Right hindlimb (tissue), 1 donor: ENCODE data around the gene PA2G4.
"Not testable (repeated sequence)": the region's sequence is repeated elsewhere in the genome, so short reads cannot be mapped to it uniquely, and the experiment has no call there.

Experiments
- DNase-seq: peaks from one replicate; pipeline ENCODE4 v3.0.0-alpha.2; 2018

Gene PA2G4

GRCh38 chr12:56101045-56101444 lies 3.3 kb upstream of the PA2G4 start:
- DNase-seq, result no peak

- DNase-seq, result no peak
These were observed 1.7 kb upstream of the PA2G4 start for GRCh38 chr12:56102683-56103065.

GRCh38 chr12:56103066-56103711 lies 1.2 kb upstream of the PA2G4 start:
- DNase-seq, result no peak

- no peak for DNase-seq
These were observed 593 bp upstream of the PA2G4 start for GRCh38 chr12:56103823-56104108.

GRCh38 chr12:56104815-56105608 lies 653 bp downstream of the PA2G4 start:
- peak; percentile 34 for DNase-seq

GRCh38 chr12:56105609-56105902 lies 1.2 kb downstream of the PA2G4 start:
- DNase-seq, result no peak

DNA sequence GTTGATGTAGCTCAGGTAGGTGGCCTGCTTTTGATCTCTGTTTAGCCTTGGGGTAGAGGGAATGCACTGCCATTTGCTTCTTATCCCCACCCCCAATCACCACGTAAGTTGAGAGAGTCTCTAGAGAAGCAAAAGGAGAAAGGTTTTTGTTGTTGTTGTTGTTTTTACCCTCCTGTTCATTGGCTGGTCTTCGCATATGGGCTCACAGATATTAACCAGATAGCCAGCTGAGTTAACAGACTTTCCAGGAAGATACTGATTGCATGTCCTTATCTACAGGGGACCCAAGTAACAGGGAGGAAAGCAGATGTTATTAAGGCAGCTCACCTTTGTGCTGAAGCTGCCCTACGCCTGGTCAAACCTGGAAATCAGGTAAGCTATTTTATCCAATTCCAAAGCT lies 2.9 kb downstream of the PA2G4 start:
- DNase-seq, result no peak

GRCh38 chr12:56110571-56110970 lies 6.2 kb downstream of the PA2G4 start:
- no peak for DNase-seq

- no peak for DNase-seq
These were observed 9.7 kb downstream of the PA2G4 start for GRCh38 chr12:56114084-56114483.

DNA sequence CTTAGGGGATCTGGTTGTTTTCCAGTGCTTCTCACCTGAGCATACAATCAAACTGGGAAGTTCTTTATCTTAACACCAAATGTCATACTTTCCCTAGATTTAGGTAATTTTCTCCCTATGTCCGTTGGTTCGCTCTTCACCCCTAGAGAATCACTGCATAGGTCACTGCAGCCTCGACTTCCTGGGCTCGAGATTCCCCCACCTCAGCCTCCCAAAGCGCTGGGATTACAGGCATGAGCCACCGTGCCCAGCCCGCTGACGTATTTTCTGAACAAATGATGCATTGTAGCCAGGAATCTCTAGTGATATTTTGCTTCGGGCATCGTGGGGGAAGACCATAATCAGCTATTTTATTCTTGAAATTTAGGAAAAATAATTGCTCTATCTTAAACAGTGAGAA lies 11.0 kb downstream of the PA2G4 start:
- peak; percentile 41 for DNase-seq

GRCh38 chr12:56116267-56117081 lies 12.1 kb downstream of the PA2G4 start, which contains the start of gene RPL41:
Gene RPL41, plus strand, starts transcription at chr12:56116633.
- peak; percentile 97 for DNase-seq

- DNase-seq, result not testable (repeated sequence)
These were observed 12.8 kb downstream of the PA2G4 start for GRCh38 chr12:56117082-56117706.

- DNase-seq, result peak; percentile 99
These were observed 13.7 kb downstream of the PA2G4 start, which contains the start of gene ZC3H10 for GRCh38 chr12:56117778-56118687. Gene ZC3H10, plus strand, starts transcription at chr12:56118266. Its CDS starts 2,297 bp downstream, at chr12:56120563.

DNA sequence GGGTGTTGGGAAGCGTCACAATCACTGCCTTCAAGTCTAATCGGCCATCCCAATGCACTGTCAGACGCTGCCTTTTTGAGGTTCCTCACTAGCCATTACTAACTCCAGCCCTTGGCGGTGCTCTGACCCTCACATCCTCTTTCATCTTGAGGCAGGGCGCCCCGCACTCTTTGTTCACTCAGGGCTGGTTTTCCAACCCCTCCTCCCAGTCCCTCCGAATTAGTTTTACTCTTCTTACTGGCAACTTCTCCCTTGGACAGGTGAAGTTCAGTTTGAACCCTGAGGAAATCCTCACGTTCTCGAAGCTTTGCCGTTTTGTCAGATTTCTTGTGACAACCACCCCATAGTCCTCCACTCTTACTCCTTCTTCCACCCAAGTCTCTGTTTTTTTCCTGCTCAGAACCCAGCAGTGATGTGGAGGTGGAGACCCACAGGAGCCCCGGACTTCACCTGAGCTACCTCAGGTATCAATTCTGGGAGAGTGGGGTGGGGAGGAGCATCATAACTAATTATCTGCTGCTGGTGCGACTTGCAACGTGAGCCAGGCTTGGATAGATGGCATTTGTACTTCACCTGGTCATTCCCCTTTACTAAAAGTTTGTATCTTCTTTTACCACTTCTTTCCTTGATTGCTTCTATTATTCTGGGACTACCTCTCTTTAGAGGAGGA lies 14.5 kb downstream of the PA2G4 start:
- no peak for DNase-seq

- peak; percentile 84 for DNase-seq
These were observed 15.0 kb downstream of the PA2G4 start for GRCh38 chr12:56119361-56119796.

GRCh38 chr12:56120158-56120846 lies 15.9 kb downstream of the PA2G4 start:
- DNase-seq, result no peak

DNA sequence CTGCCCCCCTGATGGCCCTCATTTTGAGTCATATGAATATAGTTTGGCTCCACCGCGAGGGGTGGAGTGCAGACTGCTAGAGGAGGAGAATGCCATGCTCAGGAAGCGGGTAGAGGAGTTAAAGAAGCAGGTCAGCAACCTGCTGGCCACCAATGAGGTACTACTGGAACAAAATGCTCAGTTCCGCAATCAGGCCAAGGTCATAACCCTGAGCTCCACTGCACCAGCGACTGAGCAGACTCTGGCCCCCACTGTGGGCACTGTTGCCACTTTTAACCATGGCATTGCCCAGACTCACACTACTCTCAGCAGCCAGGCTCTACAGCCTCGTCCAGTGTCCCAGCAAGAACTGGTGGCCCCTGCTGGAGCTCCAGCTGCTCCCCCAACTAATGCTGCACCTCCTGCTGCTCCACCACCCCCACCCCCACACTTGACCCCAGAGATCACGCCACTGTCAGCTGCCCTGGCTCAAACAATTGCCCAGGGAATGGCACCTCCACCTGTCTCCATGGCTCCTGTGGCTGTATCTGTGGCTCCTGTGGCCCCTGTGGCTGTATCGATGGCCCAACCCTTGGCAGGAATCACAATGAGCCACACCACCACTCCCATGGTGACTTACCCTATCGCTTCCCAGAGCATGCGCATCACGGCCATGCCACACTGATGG lies 17.0 kb downstream of the PA2G4 start:
- DNase-seq, result no peak

GRCh38 chr12:56122637-56123036 lies 18.3 kb downstream of the PA2G4 start:
- no peak for DNase-seq

- no peak for DNase-seq
These were observed 19.8 kb downstream of the PA2G4 start for GRCh38 chr12:56124133-56124532.

DNA sequence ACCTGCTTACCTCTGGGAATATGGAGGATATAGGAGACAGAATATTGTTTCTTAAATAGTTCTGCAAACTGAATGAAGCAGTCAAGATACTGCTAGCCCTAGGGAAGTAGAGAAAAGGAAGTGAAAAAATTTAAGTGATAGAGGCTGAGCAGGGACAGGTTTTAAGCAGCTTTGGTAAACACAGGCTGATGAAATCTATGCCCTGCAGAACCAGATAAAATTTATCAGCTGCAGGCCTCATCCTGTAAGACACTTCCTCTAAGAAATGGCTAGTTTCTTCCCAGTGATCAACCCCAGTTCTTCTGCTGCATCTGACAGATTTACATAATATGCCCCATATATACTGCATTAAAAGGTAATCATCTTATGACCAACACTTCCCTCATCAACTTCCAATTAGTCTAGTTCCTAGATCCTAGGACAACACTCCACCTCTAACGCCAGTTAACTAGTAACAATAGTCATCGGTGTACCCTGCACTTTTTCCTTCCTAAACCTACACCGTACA lies 22.4 kb downstream of the PA2G4 start:
- DNase-seq, result no peak
